Heart right ventricle (tissue), 16 donors: ENCODE results near the gene MIGA1. TPM values are rescaled to one million over a fixed set of nuclear protein-coding genes. Genes with fewer than 3 reads are reported as not detected.
A peak's percentile ranks its signal among the peaks of the same experiment; 100 is the strongest.

Source experiments
- ATAC-seq, 8 donors: fragments of 200-7000 bp; cut with Tn5 transposase; one replicate each; pipeline ENCODE4 v1.9.1; 2020; ENCODE audit warnings: mild to moderate bottlenecking in 8 of 8, moderate library complexity in 8 of 8, moderate number of reproducible peaks in 1 of 8
- DNase-seq, 2 donors: peaks; one replicate each; pipeline ENCODE4 v3.0.0-alpha.2; 2020
- H3K27ac ChIP-seq, 10 donors: fragments of 200-600 bp; sonication (generic) in 2 of 10; one replicate each; pipeline versions ENCODE4 v1.5.0 to v1.8.0; 2020 to 2022; ENCODE audit warnings: mild to moderate bottlenecking in 3 of 10
- H3K27me3 ChIP-seq, 7 donors: fragments of 200-600 bp; one replicate each; pipeline ENCODE4 v1.8.0; 2021 to 2022; ENCODE audit warnings: mild to moderate bottlenecking in 2 of 7
- H3K36me3 ChIP-seq, 9 donors: fragments of 200-600 bp; sonication (generic) in 1 of 9; one replicate each; pipeline versions ENCODE4 v1.5.0 to v1.8.0; 2020 to 2022; ENCODE audit warnings: mild to moderate bottlenecking in 2 of 9
- H3K4me1 ChIP-seq, 9 donors: fragments of 200-600 bp; sonication (generic) in 1 of 9; one replicate each; pipeline versions ENCODE4 v1.5.0 to v1.8.0; 2020 to 2022; ENCODE audit warnings: mild to moderate bottlenecking in 4 of 9
- H3K4me3 ChIP-seq, 10 donors: fragments of 200-600 bp; sonication (generic) in 2 of 10; one replicate each; pipeline versions ENCODE4 v1.5.0 to v1.8.0; 2020 to 2022; ENCODE audit warnings: mild to moderate bottlenecking in 7 of 10, moderate library complexity in 2 of 10
- H3K9me3 ChIP-seq, 11 donors: fragments of 200-600 bp in 10 of 11; sonication (generic) in 2 of 11; one replicate each; pipeline versions ENCODE4 v1.5.0 to v1.8.0; 2013 to 2022; ENCODE audit warnings: mild to moderate bottlenecking in 2 of 11, control low read depth in 1 of 11, moderate library complexity in 1 of 11
- CTCF ChIP-seq, 9 donors: fragments of 200-600 bp; sonication (generic) in 2 of 9; IDR thresholded peaks; one replicate each; pipeline versions ENCODE4 v1.5.0 to v1.8.0; 2021 to 2022; ENCODE audit warnings: antibody characterized with exemption in 9 of 9, mild to moderate bottlenecking in 5 of 9, moderate library complexity in 1 of 9
- WGBS, 2 donors: extraction: QIAGEN DNeasy Blood & Tissue Kit; methylation state at CpG; one replicate each; pipeline ENCODE4 v1.1.7; 2013; ENCODE audit warnings: inconsistent platforms in 1 of 2; 5-methylcytosine and 5-hydroxymethylcytosine counted together
- intact Hi-C, 10 donors: fragments of 100-400 bp; cut with DNase I; formaldehyde crosslinking; loops; one replicate each; pipeline versions ENCODE4 v1.11.1 to v1.14.2; 2022
- polyA plus RNA-seq, 2 donors: library from polyadenylated mRNA; stranded (reverse); fragments of 200-250 nt; gene quantifications; one replicate each; pipeline ENCODE4 v1.2.3, GENCODE V29; 2013
- total RNA-seq, 10 donors: library from RNA; stranded (reverse); fragmentation: NEBNext Ultra II Directional in 3 of 10; extraction: Animal tissue kit (Norgen Biotek cat#: 25700) in 3 of 10; gene quantifications; one replicate each; pipeline versions ENCODE4 v1.2.1 to v1.2.4, GENCODE V29; 2021 to 2023
- donor health status: Arrhythmogenic right ventricular cardiomyopathy.
- donor health status: ischemic (EF 13 %, LVEDD 7.1; RV severe dilation, severe dysfunction).
- donor health status: healthy with polysubstance abuse.
- donor health status: DM: no; HTN: yes; CAD: no.
- donor health status: DM: no; HTN: no; CAD: no.
- donor health status: ischemic (EF 25% LVEDD 6.9; RV normal size, moderate dysfunction).
- donor health status: ischemic (EF 25% LVEDD 5.7; RV mildly dilated, moderate dysfunction).
- donor health status: healthy.
- donor health status: DM: yes; HTN: yes; CAD: no.
- donor health status: Ischemic cardiomyopathy.
- donor health status: ischemic (EF 35%, LVEDD 5.7; RV mildly dilated, moderate dysfunction).
- donor health status: nonischemic (EF 11% LVEDD 7.7; RV severe dilation, severe dysfunction).
- donor health status: DM: yes; HTN: yes; CAD: no.
- donor health status: PGD.
- donor health status: ischemic (EF 29% LVEDD 5.4; RV normal size, mild dysfunction).
- donor health status: nonischemic (EF 23%, LVEDD 6.1; RV moderate dilation, normal function).

The MIGA1 gene
- total and polyA plus RNA-seq, 12 donors, result 2.4 to 14.8 (median 11.5) TPM

DNA sequence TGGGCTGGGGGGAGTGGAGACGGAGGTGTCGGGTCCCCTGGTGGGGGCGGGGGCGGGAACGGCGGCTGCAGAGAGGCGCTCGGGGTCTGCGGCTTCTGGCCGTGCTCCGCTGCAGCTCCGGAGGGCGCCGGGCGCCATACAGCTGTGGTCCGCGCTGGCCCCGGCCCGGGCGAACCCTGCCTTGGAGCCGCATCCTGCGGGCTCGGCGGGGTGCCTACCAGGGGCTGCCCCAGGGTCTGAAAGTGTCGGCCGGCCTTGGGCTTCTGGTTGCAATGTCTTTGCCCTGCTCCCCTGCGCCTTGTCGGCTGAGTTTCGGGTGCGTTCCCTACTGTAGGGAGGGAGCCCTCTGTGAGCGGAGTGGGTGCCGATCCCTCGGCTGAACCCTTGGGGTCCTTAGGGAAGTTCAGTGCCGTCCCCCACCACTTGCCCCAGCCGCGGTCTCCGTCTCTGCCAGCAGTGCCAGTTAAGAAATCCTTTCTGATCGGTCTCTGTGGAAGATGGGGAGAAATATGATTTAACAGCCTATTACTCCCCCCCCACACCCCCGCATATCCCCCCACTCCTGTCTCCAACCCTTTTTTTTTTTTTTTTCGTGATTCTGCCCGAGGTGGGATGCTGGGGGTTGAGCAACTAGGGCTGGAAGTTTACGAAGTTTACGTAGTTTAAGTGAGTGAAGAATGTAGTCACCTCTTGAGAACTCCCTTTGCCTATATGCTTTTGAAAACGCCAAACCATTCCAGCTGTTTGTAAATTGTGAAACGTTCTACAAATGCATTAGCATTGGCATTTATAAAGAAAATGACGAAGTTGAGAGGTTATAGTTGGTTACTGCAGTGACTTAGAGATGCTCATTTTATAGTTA, 109.6 kb downstream of the MIGA1 start:
- peaks cover 0 to 14% (median 0%) of the 10 kb centered on the region in 7 donors for H3K27me3 ChIP-seq
- no peaks in the 10 kb centered on the region for H3K9me3 ChIP-seq
- peak overlapping the region; percentile 86 to 99 (median 98) for H3K27ac ChIP-seq
- peak; percentile 30 to 79 (median 40) for ATAC-seq
- peaks cover 0 to 11% (median 3%) of the 10 kb centered on the region in 9 donors for H3K4me1 ChIP-seq
- no peak for TF ChIP-seq CTCF (IDR thresholded peaks at IDR 0.05)
- WGBS, 2 donors, result 0 to 2% methylated on average over 44 to 46 of the region's 46 CpGs
- intact Hi-C loops, result loop anchor here (1.0 to 10.0 kb wide), 6 partner anchors 54 to 64 kb away; no protein-coding TSS in a partner anchor
- H3K4me3 ChIP-seq, result peak overlapping the region; percentile 49 to 91 (median 72)
- peak in 1 of 2 donors; percentile 12 for DNase-seq
- peaks cover 0 to 20% (median 0%) of the 10 kb centered on the region in 9 donors for H3K36me3 ChIP-seq

- WGBS, 2 donors, result 35 to 48% methylated on average over 7 of the region's 7 CpGs
- H3K27ac ChIP-seq, result peak overlapping the region; percentile 86 to 99 (median 98)
- H3K4me3 ChIP-seq, result peak overlapping the region; percentile 49 to 91 (median 72)
- ATAC-seq (peak in 5 of 8 donors; percentile 24 to 51 (median 34)), DNase-seq (no peak)
- intact Hi-C loops, result loop anchor here in 9 of 10 donors (1.0 to 10.0 kb wide), 5 partner anchors 55 to 65 kb away; no protein-coding TSS in a partner anchor
- H3K27me3 ChIP-seq, result peaks cover 0 to 14% (median 0%) of the 10 kb centered on the region in 7 donors
- peaks cover 0 to 15% (median 3%) of the 10 kb centered on the region in 9 donors for H3K4me1 ChIP-seq
- no peak for TF ChIP-seq CTCF (IDR thresholded peaks at IDR 0.05)
- H3K9me3 ChIP-seq, result no peaks in the 10 kb centered on the region
- peaks cover 0 to 22% (median 0%) of the 10 kb centered on the region in 9 donors for H3K36me3 ChIP-seq
Measured at GRCh38 chr1:77889671-77890070, 110.2 kb downstream of the MIGA1 start.

DNA sequence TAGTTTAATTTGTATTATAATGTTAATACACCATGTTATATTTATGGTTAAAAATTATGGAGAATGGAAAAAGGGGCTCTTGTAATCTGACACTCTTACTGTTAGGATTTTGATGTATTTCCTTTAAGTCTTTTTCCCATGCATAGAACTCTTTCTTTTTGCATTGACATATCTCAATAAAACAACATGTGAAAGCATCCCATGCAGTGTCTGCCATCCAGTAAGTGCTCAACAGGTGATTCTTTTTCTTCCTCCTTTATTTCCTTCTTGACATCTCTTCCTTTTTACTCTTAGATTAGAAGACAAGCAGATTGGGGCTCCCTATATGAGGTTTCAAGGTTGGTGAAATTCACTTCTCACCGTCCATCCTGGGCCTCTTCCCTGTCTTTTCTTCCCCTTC, 111.8 kb downstream of the MIGA1 start:
- ATAC-seq (no peak), DNase-seq (no peak)
- Histone ChIP-seq H3K27ac (peak overlapping the region; percentile 86 to 99 (median 98)), H3K9me3 (no peaks in the 10 kb centered on the region), H3K27me3 (peaks cover 0 to 14% (median 0%) of the 10 kb centered on the region in 7 donors), H3K36me3 (peaks cover 0 to 22% (median 0%) of the 10 kb centered on the region in 9 donors), H3K4me1 (peaks cover 0 to 22% (median 8%) of the 10 kb centered on the region in 9 donors), H3K4me3 (peak overlapping the region in 9 of 10 donors; percentile 49 to 91 (median 77))
- WGBS, 2 donors, result 45 to 67% methylated on average over 1 of the region's 1 CpG
- no peak for TF ChIP-seq CTCF (IDR thresholded peaks at IDR 0.05)
- intact Hi-C loops, result no loop called here

GRCh38 chr1:77899647-77900320, 120.3 kb downstream of the MIGA1 start:
- Histone ChIP-seq H3K36me3 (peaks cover 0 to 19% (median 0%) of the 10 kb centered on the region in 9 donors), H3K27ac (peak overlapping the region in 9 of 10 donors; percentile 13 to 73 (median 59)), H3K27me3 (no peaks in the 10 kb centered on the region), H3K4me1 (peaks cover 0 to 37% (median 7%) of the 10 kb centered on the region in 9 donors), H3K4me3 (peak overlapping the region in 3 of 10 donors; percentile 11 to 26 (median 14)), H3K9me3 (no peaks in the 10 kb centered on the region)
- WGBS, 2 donors, result 51 to 63% methylated on average over 4 of the region's 4 CpGs
- no peak for DNase-seq
- peak in 7 of 8 donors; percentile 4 to 76 (median 59) for ATAC-seq
- intact Hi-C loops, result loop anchor here in 2 of 10 donors (5.0 kb wide), 2 partner anchors 67 to 72 kb away; no protein-coding TSS in a partner anchor
- TF ChIP-seq CTCF (IDR thresholded peaks at IDR 0.05), result no peak
